ENCODE data around the gene CDKN1B. TPM values are rescaled to one million over a fixed set of nuclear protein-coding genes. Genes with fewer than 3 reads are reported as not detected.

CDKN1B gene
- total RNA-seq, 1 experiment from 2014 or later = 33.1 TPM

DNA sequence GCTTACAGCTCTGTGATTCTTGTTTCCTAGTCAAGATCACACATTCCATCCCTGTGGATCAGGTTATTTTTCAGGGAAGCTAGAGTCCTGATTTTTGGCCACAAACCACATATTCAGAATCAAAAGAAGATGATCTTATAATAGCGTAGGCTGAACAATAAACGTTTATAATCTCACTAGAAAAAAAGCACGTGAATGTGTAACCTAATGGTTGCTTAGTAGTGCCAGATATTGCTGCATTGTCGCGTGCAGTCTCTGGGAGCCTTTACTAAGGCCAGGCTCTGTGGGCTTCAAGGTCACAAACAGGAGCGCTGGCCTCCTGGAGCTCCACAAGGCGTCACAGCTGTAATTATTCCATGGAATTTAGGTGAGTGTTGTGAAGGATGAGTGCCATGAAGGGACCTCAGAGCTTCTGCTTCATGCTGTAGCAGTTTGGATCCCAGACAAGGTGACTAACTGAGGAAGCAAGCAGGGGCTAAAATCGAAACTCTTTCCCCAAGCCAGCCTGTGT is 17.4 kb downstream of the CDKN1B start:
- peaks cover 7% of the 10 kb centered on the region; the same call in 1 of the 2 replicates for H3K79me2 ChIP-seq (ENCODE audit: insufficient read depth, low read length)
- BruUV-seq (replicated peaks) = no TSS peak
- H4K20me1 ChIP-seq (ENCODE audit: insufficient read depth) = no peaks in the 10 kb centered on the region
- ATAC-seq (no peak), DNase-seq (ENCODE audit: low read depth, low spot score) (no peak)
- no peak overlapping the region for H3K27ac ChIP-seq (ENCODE audit: low read depth, low read length)
- POLR2A ChIA-PET = interaction anchor here (0.9 kb wide), 1 partner anchor 9 kb away, joined by 3 read pairs; no protein-coding TSS in a partner anchor
- CTCF ChIA-PET = no interaction called here
- no peak overlapping the region for H3K4me3 ChIP-seq (replicated peaks in 1 of 2; ENCODE audit: low read depth in 1 of 2, low read length in 2 of 2)
- no peaks in the 10 kb centered on the region for H3K27me3 ChIP-seq (ENCODE audit: insufficient read depth, low read length)
- no peaks in the 10 kb centered on the region for H3K36me3 ChIP-seq (ENCODE audit: control insufficient read depth in 1 of 2, insufficient read depth in 2 of 2, low read length in 2 of 2)
- intact Hi-C loops (cut with micrococcal nuclease) = no loop called here
- no peak overlapping the region for H2AFZ ChIP-seq (ENCODE audit: low read depth, low read length, poor library complexity, severe bottlenecking)
- TF ChIP-seq SRF (IDR thresholded peaks at IDR 0.05; ENCODE audit: low read depth) = no peak
- no peak for TF ChIP-seq EZH2 (IDR thresholded peaks at IDR 0.05)
- no peaks in the 10 kb centered on the region for H3K9me3 ChIP-seq (ENCODE audit: control insufficient read depth in 1 of 2, insufficient read depth in 1 of 2, low read depth in 1 of 2, low read length in 2 of 2)
- H3K9ac ChIP-seq (ENCODE audit: low read length) = no peak overlapping the region
- RAD21 ChIA-PET (ENCODE audit: low non-redundant PET in 1 of 2, low total read pairs in 2 of 2, uncharacterized antibody in 2 of 2, unreplicated experiment in 2 of 2) = no interaction called here
- no peak overlapping the region for H3K4me2 ChIP-seq (ENCODE audit: low read length)
- H3K4me1 ChIP-seq (ENCODE audit: control insufficient read depth in 1 of 2, insufficient read depth in 2 of 2, low read length in 2 of 2) = peaks cover 0 to 8% of the 10 kb centered on the region in 2 experiments; a peak in 2 of 4 replicates
- H3K9me2 ChIP-seq (ENCODE audit: insufficient read depth) = no peaks in the 10 kb centered on the region

DNA sequence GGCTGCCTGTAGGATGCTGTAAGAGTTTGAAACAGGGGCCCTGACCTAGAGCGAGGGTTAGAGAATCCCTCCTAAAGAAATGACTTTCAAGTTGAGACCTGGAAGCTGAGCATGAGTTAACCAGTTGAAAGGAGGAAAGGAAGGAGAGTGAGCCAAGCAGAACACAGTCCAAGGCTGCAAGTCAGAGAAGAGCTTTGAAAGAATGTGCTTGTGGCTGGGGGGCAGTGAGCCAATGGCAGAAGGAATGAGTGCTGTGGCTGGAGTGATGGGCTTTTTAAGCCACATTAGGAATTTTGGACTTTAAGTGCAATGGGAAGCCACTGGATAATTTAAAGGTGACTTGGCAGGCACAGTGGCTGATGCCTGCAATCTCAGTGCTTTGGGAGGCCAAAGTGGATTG is 18.1 kb downstream of the CDKN1B start:
- BruUV-seq (replicated peaks) = no TSS peak
- Histone ChIP-seq H3K27ac (ENCODE audit: low read depth, low read length) (no peak overlapping the region), H3K9me3 (ENCODE audit: control insufficient read depth in 1 of 2, insufficient read depth in 1 of 2, low read depth in 1 of 2, low read length in 2 of 2) (no peaks in the 10 kb centered on the region), H3K79me2 (ENCODE audit: insufficient read depth, low read length) (peaks cover under 1% of the 10 kb centered on the region; the same call in 1 of the 2 replicates), H4K20me1 (ENCODE audit: insufficient read depth) (no peaks in the 10 kb centered on the region), H3K4me1 (ENCODE audit: control insufficient read depth in 1 of 2, insufficient read depth in 2 of 2, low read length in 2 of 2) (peaks cover 0 to 8% of the 10 kb centered on the region in 2 experiments; a peak in 2 of 4 replicates), H3K9ac (ENCODE audit: low read length) (no peak overlapping the region), H3K4me2 (ENCODE audit: low read length) (no peak overlapping the region), H2AFZ (ENCODE audit: low read depth, low read length, poor library complexity, severe bottlenecking) (no peak overlapping the region), H3K4me3 (replicated peaks in 1 of 2; ENCODE audit: low read depth in 1 of 2, low read length in 2 of 2) (no peak overlapping the region), H3K9me2 (ENCODE audit: insufficient read depth) (no peaks in the 10 kb centered on the region), H3K27me3 (ENCODE audit: insufficient read depth, low read length) (no peaks in the 10 kb centered on the region), H3K36me3 (ENCODE audit: control insufficient read depth in 1 of 2, insufficient read depth in 2 of 2, low read length in 2 of 2) (no peaks in the 10 kb centered on the region)
- intact Hi-C loops (cut with micrococcal nuclease) = no loop called here
- ATAC-seq (no peak), DNase-seq (ENCODE audit: low read depth, low spot score) (no peak)
- ChIA-PET CTCF (interaction anchor here (2.6 to 2.8 kb wide), 3 partner anchors 9 to 358 kb away, joined by 12 to 30 read pairs (median 29); no protein-coding TSS in a partner anchor), RAD21 (ENCODE audit: low non-redundant PET in 1 of 2, low total read pairs in 2 of 2, uncharacterized antibody in 2 of 2, unreplicated experiment in 2 of 2) (no interaction called here), POLR2A (no interaction called here)
- TF ChIP-seq EGR1 (IDR thresholded peaks at IDR 0.05; ENCODE audit: low read depth) (no peak), SRF (IDR thresholded peaks at IDR 0.05; ENCODE audit: low read depth) (no peak), ZNF274 (IDR thresholded peaks at IDR 0.05; ENCODE audit: low read depth, low read length) (no peak), FOSL1 (IDR thresholded peaks at IDR 0.05; ENCODE audit: low read depth) (no peak), SIN3A (IDR thresholded peaks at IDR 0.05; ENCODE audit: low read depth) (no peak), YY1 (IDR thresholded peaks at IDR 0.05; ENCODE audit: extremely low read depth, insufficient replicate concordance, low read depth, low read length) (no peak), EZH2phosphoT487 (IDR thresholded peaks at IDR 0.05; ENCODE audit: borderline replicate concordance) (no peak), EZH2 (IDR thresholded peaks at IDR 0.05) (no peak), CBX3 (IDR thresholded peaks at IDR 0.05; ENCODE audit: low read depth) (no peak), JUND (IDR thresholded peaks at IDR 0.05) (no peak), CEBPB (IDR thresholded peaks at IDR 0.05; ENCODE audit: low read depth) (no peak), TCF7L2 (IDR thresholded peaks at IDR 0.05; ENCODE audit: borderline replicate concordance, extremely low read depth, insufficient read depth, insufficient read length) (no peak), ZBTB33 (IDR thresholded peaks at IDR 0.05; ENCODE audit: extremely low read depth, insufficient replicate concordance, low read length) (no peak), SP1 (IDR thresholded peaks at IDR 0.05; ENCODE audit: low read depth) (no peak)
- TF ChIP-seq, protein P1, sequence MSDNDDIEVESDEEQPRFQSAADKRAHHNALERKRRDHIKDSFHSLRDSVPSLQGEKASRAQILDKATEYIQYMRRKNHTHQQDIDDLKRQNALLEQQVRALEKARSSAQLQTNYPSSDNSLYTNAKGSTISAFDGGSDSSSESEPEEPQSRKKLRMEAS (IDR thresholded peaks at IDR 0.05) = no peak
- TF ChIP-seq, protein P2, sequence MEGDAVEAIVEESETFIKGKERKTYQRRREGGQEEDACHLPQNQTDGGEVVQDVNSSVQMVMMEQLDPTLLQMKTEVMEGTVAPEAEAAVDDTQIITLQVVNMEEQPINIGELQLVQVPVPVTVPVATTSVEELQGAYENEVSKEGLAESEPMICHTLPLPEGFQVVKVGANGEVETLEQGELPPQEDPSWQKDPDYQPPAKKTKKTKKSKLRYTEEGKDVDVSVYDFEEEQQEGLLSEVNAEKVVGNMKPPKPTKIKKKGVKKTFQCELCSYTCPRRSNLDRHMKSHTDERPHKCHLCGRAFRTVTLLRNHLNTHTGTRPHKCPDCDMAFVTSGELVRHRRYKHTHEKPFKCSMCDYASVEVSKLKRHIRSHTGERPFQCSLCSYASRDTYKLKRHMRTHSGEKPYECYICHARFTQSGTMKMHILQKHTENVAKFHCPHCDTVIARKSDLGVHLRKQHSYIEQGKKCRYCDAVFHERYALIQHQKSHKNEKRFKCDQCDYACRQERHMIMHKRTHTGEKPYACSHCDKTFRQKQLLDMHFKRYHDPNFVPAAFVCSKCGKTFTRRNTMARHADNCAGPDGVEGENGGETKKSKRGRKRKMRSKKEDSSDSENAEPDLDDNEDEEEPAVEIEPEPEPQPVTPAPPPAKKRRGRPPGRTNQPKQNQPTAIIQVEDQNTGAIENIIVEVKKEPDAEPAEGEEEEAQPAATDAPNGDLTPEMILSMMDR (IDR thresholded peaks at IDR 0.05 in 2 of 3, conservative IDR thresholded peaks at IDR 0.05 in 1 of 3; ENCODE audit: borderline replicate concordance in 1 of 3, insufficient read depth in 1 of 3, low read depth in 2 of 3, low read length in 2 of 3) = no peak
- TF ChIP-seq, protein P3, sequence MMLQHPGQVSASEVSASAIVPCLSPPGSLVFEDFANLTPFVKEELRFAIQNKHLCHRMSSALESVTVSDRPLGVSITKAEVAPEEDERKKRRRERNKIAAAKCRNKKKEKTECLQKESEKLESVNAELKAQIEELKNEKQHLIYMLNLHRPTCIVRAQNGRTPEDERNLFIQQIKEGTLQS (IDR thresholded peaks at IDR 0.05) = no peak
